ENCODE measurements around the gene CDH23.

- TF ChIP-seq CTCF (IDR thresholded peaks at IDR 0.05), result no peak
- TF ChIP-seq POLR2A (IDR thresholded peaks at IDR 0.05), result no peak
These were observed 207.8 kb downstream of the CDH23 start for GRCh38 chr10:71604324-71605018.
